Measurements from ENCODE around the gene DBH.

GRCh38 chr9:133634081-133634691, 2.0 kb upstream of the DBH start:
- TF ChIP-seq, protein P1, sequence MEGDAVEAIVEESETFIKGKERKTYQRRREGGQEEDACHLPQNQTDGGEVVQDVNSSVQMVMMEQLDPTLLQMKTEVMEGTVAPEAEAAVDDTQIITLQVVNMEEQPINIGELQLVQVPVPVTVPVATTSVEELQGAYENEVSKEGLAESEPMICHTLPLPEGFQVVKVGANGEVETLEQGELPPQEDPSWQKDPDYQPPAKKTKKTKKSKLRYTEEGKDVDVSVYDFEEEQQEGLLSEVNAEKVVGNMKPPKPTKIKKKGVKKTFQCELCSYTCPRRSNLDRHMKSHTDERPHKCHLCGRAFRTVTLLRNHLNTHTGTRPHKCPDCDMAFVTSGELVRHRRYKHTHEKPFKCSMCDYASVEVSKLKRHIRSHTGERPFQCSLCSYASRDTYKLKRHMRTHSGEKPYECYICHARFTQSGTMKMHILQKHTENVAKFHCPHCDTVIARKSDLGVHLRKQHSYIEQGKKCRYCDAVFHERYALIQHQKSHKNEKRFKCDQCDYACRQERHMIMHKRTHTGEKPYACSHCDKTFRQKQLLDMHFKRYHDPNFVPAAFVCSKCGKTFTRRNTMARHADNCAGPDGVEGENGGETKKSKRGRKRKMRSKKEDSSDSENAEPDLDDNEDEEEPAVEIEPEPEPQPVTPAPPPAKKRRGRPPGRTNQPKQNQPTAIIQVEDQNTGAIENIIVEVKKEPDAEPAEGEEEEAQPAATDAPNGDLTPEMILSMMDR (IDR thresholded peaks at IDR 0.05; ENCODE audit: insufficient read depth, low read length, poor library complexity, severe bottlenecking) = no peak
- no peak for TF ChIP-seq EZH2phosphoT487 (conservative IDR thresholded peaks at IDR 0.05; ENCODE audit: low read length)
